ENCODE measurements around the gene HECTD1.
"Not testable (repeated sequence)": the region's sequence is repeated elsewhere in the genome, so short reads cannot be mapped to it uniquely, and the experiment has no call there.

HECTD1 gene

DNA sequence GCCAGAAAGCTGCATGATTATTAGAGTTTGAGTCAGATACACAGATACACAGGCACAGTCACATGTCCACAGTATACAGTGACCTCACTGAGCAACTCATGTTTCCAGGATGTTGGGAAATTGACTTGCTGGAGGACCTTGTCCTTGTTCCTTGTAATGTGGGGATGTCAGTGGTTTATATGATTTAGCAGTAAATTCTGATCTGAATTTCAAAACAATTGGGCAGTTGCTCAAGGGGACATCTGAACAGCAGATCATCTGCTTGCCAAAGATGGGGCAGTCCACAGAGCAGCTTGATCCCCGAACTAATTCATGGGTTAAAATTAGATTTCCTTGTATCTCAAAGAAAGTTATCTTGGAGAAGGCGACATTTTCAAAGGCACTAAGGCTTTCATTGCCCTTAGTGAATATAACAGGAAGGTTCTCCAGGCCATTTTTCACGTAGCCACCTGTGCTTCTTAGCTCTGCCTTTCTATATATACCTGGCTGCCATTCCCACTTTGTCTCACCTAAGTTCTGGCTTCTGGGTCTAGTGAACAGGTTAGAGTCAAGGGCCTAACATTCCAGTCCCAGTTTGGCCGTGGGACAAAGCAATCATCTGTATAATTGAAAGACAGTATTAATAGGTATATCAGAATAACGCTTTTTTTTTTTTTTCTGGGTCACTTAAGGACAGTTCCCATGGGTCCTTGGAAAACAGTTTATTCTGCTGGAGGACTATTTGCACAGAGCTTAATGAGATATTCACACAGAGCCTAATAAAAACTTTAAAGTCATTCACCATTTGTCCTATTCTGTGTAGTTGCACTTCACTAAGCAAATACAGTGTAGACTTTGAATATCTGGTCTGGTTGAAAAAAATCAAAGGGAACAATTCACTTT, 116.5 kb downstream of the HECTD1 start:
- DNase-seq, result peak; percentile 75

GRCh38 chr14:31086466-31086865, 121.1 kb downstream of the HECTD1 start:
- DNase-seq, result not testable (repeated sequence)

DNA sequence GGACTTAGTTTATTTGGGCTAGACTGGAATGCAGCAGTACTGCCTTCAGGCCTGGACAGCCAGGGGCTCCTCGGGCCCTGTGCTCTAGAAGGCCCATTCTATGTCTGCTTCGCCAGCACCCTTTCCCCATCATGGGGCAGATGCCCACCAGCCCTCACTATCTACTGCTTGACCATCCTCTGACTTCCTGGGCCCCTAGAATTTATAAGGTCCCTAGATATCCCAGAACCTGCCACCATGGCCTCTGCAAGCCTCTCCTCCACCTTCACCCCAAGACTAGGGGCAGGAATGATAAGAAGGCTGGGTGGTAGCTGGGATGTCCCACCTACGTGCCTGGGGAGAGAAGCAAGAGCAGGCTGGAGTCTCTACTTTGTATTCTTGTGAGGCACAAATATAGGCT, 122.6 kb downstream of the HECTD1 start:
- DNase-seq, result no peak

DNA sequence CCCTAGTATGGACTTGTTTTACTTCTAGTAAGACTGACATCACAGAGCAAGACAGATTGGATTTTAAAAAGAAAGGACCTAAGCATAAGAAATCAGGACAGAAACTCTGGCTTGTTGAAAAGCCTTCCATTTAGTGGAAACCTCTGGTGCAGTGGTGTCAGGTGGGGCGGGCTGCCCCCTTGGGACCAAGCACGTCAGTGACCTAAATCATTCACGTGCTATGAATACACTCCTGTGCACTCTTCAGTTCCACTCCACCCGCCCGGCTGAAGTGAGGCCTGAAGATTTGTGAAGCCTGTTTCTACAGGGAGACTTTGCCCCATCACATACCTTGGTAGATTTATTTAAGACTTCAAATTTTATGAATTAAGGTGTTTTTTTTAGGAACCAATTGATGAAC, 123.2 kb downstream of the HECTD1 start:
- peak; percentile 39 for DNase-seq

GRCh38 chr14:31083781-31084180, 123.8 kb downstream of the HECTD1 start:
- no peak for DNase-seq

DNA sequence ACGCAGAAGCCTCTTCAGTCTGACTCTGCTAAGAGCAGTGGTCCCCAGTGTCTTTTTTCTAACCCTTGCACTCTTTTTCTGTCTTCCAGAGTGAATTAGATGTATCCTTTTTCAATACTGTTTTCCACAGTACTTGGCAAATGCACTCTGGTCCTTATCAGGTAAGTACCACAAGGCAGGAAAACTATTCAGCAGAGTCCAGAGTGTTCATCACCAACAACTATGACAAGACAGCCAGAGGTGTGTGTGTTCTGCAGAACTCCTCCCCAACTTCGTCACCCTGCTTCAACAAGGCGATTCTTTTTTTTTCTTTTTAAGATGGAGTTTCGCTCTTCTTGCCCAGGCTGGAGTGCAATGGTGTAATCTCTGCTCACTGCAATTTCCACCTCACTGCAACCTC, 127.1 kb downstream of the HECTD1 start:
- no peak for DNase-seq

GRCh38 chr14:31080056-31080455, 127.5 kb downstream of the HECTD1 start:
- DNase-seq, result peak; percentile 62

DNA sequence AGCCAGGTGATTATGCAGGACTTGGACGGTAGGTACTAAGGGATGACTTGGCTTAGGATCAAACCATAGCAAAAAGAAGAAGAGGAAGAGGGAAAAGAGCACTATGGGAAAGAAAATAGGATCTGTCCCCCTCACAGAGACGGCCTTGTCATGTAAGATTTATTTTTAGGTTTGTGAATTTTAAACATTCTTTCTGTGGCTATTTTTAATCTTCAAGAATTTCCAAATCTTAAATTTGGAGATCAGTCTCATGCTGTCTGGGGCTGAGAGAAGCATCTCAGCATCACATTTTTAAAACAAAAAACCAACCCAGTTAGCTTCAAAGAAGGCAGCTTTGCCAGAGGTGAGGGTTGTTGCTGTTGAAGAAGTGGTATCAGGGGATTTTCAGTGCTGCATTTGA, 128.8 kb downstream of the HECTD1 start:
- no peak for DNase-seq

DNA sequence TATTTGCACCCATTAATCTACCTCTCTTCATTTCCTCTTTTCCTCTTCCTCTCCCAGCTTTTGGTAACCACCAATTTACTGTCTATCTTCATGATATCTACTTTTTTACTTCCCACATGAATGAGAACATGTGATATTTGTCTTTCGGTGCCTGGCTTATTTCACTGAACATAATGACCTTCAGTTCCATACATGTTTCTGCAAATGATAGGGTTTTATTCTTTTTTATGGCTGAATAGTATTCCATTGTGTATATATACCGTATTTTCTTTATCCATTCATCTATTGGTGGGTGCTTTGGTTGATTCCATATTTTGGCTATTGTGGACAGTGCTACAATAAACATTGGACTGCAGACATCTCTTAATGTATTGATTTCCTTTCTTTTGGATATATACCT, 132.4 kb downstream of the HECTD1 start:
- DNase-seq, result no peak

DNA sequence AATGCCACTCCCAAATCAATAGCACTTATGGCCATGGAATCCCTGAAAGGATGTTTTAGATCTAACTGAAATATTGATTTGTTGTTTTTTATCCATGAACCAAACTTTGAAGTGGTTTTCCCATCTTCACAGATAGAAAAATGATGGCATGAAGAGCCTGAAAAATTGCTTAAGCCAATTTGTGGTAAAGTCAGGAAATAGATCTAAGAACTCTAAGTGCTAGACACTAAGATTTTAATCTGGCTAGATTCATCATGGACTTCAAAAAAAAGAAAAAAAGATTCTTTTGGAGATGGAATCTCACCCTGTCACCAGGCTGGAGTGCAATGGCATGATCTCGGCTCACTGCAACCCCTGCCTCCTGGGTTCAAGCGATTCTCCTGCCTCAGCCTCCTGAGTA, 136.4 kb downstream of the HECTD1 start:
- DNase-seq, result no peak

- no peak for DNase-seq
Observed at GRCh38 chr14:31070431-31070830, 137.2 kb downstream of the HECTD1 start.

DNA sequence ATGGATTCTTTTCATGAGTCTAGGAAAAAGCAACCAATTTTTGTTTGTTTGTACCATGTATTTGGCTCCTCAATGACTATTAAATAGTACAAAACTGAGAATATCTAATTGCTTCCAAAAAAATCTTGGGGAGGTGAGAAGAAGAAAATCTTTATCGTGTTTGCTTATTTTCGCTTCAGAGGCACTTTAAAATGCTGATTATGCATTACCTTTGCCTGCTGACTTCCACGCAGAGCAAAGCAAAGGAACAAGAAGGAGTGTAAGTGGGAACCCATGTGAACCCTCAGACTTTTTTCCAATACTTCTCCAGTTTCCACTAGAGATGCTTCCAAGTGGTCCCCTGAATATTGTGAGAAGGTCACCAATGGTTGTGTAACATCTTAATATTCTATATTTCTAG, 138.2 kb downstream of the HECTD1 start:
- DNase-seq, result no peak

DNA sequence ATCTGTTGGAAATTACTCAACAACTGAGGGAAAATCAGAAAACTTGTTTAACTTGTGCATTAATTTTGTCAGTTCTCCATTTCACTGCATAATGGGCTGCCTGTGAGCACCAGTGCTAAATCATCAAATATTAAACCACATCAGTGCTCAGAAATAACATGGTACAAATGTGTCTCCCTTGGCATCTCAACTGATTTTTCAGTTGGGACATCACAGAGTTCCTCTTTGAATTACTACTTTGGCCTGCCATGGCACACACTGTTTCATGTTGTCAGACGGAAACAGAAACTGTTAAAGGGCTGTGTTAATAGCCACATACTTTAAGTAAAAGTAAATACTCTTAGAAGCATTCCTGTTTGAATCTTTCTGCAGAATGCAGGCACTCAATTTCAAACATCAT, 139.4 kb downstream of the HECTD1 start:
- DNase-seq, result no peak

DNA sequence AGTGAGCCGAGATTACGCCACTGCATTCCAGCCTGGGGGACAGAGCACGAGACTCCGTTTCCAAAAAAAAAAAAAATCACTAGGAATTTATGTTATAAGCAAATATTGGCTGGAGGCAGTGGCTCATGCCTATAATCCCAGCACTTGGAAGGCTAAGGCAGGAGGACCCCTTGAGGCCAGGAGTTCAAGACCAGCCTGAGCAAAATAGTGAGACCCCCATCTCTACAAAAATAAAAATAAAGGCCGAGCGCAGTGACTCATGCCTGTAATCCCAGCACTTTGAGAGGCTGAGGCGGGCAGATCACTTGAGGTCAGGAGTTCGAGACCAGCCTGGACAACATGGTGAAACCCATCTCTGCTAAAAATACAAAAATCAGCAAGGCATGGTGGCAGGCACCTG, 144.7 kb downstream of the HECTD1 start:
- DNase-seq, result not testable (repeated sequence)

DNA sequence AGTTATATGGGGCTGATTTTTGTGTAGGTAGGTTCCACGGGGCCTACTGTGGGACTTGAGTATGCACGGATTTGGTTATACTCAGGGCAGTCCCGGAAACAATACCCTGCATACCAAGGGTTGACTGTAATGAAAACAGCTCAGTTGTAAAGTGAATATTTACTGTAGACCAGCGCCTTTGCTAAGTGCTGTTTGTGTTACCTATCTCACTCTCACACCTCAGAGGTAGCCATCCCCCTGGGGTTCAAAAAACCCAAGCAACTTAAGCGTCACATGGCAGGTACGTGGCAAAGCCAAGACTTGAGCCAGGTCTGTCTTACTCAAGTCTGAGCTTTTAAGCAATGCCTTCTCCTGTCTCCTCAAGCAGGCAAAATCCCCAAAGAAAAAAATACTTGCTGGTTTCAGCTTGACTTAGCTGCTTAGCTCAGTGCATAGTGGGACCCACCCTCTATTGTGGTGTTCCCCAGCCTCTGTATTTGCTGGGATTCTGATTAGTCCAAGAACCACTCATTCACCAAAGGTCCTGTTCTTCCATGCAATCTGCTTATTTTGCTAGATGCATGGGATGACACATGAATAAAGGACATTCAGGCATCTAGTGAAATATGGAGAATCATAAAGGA, 147.2 kb downstream of the HECTD1 start:
- no peak for DNase-seq

DNA sequence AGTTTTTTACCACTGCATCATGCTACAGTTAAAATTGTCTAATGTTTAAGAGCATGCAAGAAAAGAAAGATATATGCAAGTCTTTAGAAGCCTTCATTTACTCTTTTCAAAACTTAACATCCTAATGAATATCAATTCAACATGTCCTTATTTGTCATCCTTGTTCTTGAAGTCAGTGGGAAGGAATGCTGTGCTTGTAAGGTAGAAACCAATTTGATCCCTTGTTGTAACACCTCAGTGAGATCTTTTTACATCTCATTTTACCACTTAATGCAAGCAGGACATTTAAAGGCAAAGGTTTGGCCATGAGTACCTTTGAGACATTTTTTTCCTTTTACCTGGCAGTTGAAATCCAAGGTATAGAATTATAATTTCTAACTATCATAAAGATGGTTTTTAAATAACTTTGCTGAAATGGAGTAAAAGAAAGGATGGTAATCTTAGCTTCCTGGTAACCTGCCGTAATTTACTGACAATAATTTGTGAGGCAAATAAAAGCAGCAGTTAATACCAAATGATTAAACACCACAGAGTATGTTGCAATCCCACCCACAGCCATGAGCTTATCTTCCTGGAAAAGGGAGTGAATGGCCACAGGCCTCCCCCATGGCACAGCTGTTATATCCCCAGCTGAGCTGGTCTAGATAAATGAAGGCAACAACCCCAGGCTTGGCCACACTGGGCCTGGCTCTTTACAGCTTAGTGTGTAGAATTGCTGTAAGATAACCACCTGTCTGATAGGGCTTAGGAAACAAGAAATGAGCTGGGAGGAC, 148.3 kb downstream of the HECTD1 start:
- peak; percentile 80 for DNase-seq

DNA sequence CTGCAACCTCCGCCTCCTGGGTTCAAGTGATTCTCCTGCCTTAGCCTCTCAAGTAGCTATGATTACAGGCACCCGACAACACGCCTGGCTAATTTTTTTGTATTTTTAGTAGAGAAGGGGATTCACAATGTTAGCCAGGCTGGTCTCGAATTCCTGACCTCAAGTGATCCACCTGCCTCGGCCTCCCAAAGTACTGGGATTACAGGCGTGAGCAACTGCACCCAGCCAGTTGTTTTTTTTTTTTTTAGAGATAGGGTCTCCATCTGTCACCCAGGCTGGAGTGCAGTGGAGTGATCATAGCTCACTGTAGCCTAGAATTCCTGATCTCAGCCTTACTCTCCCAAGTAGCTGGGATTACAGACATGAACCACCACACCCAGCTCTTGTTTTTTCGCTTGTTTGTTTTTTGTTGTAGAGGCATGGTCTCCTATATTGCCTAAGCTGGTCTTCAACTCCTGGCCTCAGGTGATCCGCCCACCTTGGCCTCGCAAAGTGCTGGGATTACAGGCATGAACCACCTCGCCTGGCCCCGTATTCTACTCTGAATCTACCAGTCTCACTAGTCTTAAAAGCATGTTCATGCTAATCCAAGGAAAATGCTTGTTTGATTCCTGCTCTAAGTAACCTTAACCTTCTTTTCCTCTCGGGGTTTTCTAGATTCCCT, 149.8 kb downstream of the HECTD1 start:
- no peak for DNase-seq

DNA sequence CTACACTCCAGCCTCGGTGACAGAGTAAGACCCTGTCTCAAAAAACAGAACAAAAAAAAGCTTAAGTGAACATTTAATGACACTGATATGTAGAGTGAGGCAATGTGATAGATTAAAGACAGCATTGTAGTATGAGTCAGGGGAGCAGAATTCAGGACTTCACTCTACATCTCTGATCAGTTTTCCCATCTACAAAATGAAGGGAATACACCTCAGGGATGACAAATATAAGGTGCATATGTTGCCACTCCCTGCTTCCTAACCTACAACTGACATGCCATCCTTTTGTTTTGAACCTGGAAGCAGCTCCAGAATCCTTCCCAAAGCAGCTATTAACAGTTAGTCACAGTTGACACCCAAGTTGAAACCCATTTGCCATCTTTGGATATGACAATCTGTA, 150.6 kb downstream of the HECTD1 start:
- no peak for DNase-seq

GRCh38 chr14:31052905-31053586, 154.5 kb downstream of the HECTD1 start:
- DNase-seq, result peak; percentile 48

- DNase-seq, result no peak
Observed at GRCh38 chr14:31051511-31051910, 156.1 kb downstream of the HECTD1 start.

DNA sequence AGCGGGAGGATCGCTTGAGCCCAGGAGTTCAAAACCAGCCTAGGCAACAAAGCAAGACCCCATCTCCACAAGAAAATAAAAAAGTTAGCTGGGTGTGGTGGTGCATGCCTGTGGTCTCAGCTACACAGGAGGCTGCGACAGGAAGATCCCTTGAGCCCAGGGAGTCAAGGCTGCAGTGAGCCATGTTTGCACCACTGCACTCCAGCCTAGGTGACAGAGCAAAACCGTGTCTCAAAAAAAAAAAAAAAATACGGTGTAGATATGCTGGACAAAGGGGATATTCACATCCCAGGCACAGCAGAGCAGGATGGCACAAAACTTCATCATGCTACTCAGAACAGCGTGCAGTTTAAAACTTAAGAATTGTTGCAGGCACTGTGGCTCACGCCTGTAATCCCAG, 156.6 kb downstream of the HECTD1 start:
- no peak for DNase-seq
